Common myeloid progenitor, CD34-positive (primary cell): Measurements from ENCODE around the gene MYLK3.

ENCODE experiments used
- CTCF ChIA-PET: fragments of 350-600 bp; sonication (Branson Sonifier 250); formaldehyde crosslinking; loops from one replicate; lab custom pipeline; 2021; ENCODE audit warnings: antibody characterized with exemption; lab: Charles Lee
- POLR2A ChIA-PET: fragments of 350-600 bp; sonication (Branson Sonifier 250); formaldehyde crosslinking; loops from one replicate; lab custom pipeline; 2021; ENCODE audit warnings: antibody characterized with exemption; lab: Charles Lee
- DNase-seq, 3 donors: peaks; one replicate each; pipeline versions ENCODE4 v3.0.0 to v3.0.0-alpha.2; 2013
- H3K27ac ChIP-seq, 2 experiments: 1 replicate in 1 of 2; 2 replicates in 1 of 2; pipeline ENCODE4 v1.7.0; 2013; ENCODE audit warnings: inconsistent platforms in 2 of 2, low read length in 2 of 2, mild to moderate bottlenecking in 2 of 2, low read depth in 1 of 2, moderate library complexity in 1 of 2; ENCODE audit not compliant: severe bottlenecking in 2 of 2, insufficient read depth in 1 of 2, poor library complexity in 1 of 2
- H3K27me3 ChIP-seq, 5 experiments: replicated peaks in 2 of 5; 1 replicate in 3 of 5; 2 replicates in 2 of 5; pipeline versions ENCODE4 v1.6.1 to v1.7.0; 2013; ENCODE audit warnings: low read length in 4 of 5, mild to moderate bottlenecking in 2 of 5, moderate library complexity in 2 of 5, inconsistent platforms in 1 of 5; ENCODE audit not compliant: insufficient read depth in 5 of 5, control insufficient read depth in 4 of 5
- H3K36me3 ChIP-seq, 4 experiments: 1 replicate in 2 of 4; 2 replicates in 2 of 4; pipeline versions ENCODE4 v1.6.1 to v1.7.0; 2013; ENCODE audit warnings: low read length in 3 of 4, control low read depth in 1 of 4, mild to moderate bottlenecking in 1 of 4; ENCODE audit not compliant: control insufficient read depth in 4 of 4, insufficient read depth in 4 of 4
- H3K4me1 ChIP-seq, 4 experiments: 1 replicate in 3 of 4; 2 replicates in 1 of 4; pipeline versions ENCODE4 v1.6.1 to v1.7.1; 2013; ENCODE audit warnings: low read length in 3 of 4, mild to moderate bottlenecking in 3 of 4, control low read depth in 1 of 4, inconsistent platforms in 1 of 4, moderate library complexity in 1 of 4; ENCODE audit not compliant: control insufficient read depth in 4 of 4, insufficient read depth in 4 of 4; ENCODE audit errors: control extremely low read depth in 1 of 4
- H3K4me3 ChIP-seq, 7 experiments: 1 replicate in 4 of 7; 2 replicates in 3 of 7; pipeline versions ENCODE4 v1.5.1 to v1.7.0; 2013; ENCODE audit warnings: mild to moderate bottlenecking in 7 of 7, low read length in 6 of 7, moderate library complexity in 6 of 7, inconsistent platforms in 2 of 7, low read depth in 2 of 7, control low read depth in 1 of 7; ENCODE audit not compliant: insufficient read depth in 4 of 7, control insufficient read depth in 1 of 7; ENCODE audit errors: extremely low read depth in 1 of 7
- H3K9me3 ChIP-seq, 5 experiments: 1 replicate in 4 of 5; 2 replicates in 1 of 5; pipeline versions ENCODE4 v1.6.1 to v1.7.1; 2013; ENCODE audit warnings: low read length in 4 of 5, mild to moderate bottlenecking in 2 of 5, inconsistent platforms in 1 of 5, low read depth in 1 of 5, moderate library complexity in 1 of 5; ENCODE audit not compliant: control insufficient read depth in 4 of 5, insufficient read depth in 2 of 5; ENCODE audit errors: control extremely low read depth in 1 of 5
- WGBS: methylation state at CpG from one replicate; pipeline ENCODE4 v1.1.5; 2013; ENCODE audit not compliant: insufficient coverage; 5-methylcytosine and 5-hydroxymethylcytosine counted together

The MYLK3 gene

GRCh38 chr16:46748775-46749705 is 896 bp upstream of the MYLK3 start:
- H3K4me3 ChIP-seq = no peak overlapping the region
- no peak overlapping the region for H3K27ac ChIP-seq
- ChIA-PET POLR2A (interaction anchor here (0.6 kb wide), 1 partner anchor 43 kb away, joined by 3 read pairs; no protein-coding TSS in a partner anchor), CTCF (no interaction called here)
- no peaks in the 10 kb centered on the region for H3K36me3 ChIP-seq
- 62% methylated on average over 17 of the region's 20 CpGs for WGBS
- H3K4me1 ChIP-seq = peaks cover 4 to 20% (median 14%) of the 10 kb centered on the region in 4 experiments
- DNase-seq = peak in 2 of 3 donors; percentile 33 to 45
- no peaks in the 10 kb centered on the region for H3K9me3 ChIP-seq
- no peaks in the 10 kb centered on the region for H3K27me3 ChIP-seq

- peaks cover 4 to 30% (median 25%) of the 10 kb centered on the region in 4 experiments for H3K4me1 ChIP-seq
- no peak overlapping the region for H3K27ac ChIP-seq
- no peaks in the 10 kb centered on the region for H3K9me3 ChIP-seq
- CTCF ChIA-PET = interaction anchor here (1.3 to 1.5 kb wide), 3 partner anchors 8 to 42 kb away, joined by 3 to 4 read pairs (median 3); no protein-coding TSS in a partner anchor
- DNase-seq = no peak
- no peak overlapping the region for H3K4me3 ChIP-seq
- 100% methylated on average over 12 of the region's 15 CpGs for WGBS
- H3K36me3 ChIP-seq = no peaks in the 10 kb centered on the region
- POLR2A ChIA-PET = no interaction called here
- no peaks in the 10 kb centered on the region for H3K27me3 ChIP-seq
These were observed 1.0 kb downstream of the MYLK3 start for GRCh38 chr16:46746821-46747776.

- Histone ChIP-seq H3K4me3 (no peak overlapping the region), H3K36me3 (no peaks in the 10 kb centered on the region), H3K4me1 (peaks cover 4 to 30% (median 25%) of the 10 kb centered on the region in 4 experiments), H3K27me3 (no peaks in the 10 kb centered on the region), H3K27ac (no peak overlapping the region), H3K9me3 (no peaks in the 10 kb centered on the region)
- 100% methylated on average over 2 of the region's 7 CpGs for WGBS
- POLR2A ChIA-PET = no interaction called here
- DNase-seq = no peak
- CTCF ChIA-PET = interaction anchor here (1.5 kb wide), 1 partner anchor 10 kb away, joined by 3 read pairs; no protein-coding TSS in a partner anchor
These were observed 2.5 kb downstream of the MYLK3 start for GRCh38 chr16:46745617-46746016.

DNA sequence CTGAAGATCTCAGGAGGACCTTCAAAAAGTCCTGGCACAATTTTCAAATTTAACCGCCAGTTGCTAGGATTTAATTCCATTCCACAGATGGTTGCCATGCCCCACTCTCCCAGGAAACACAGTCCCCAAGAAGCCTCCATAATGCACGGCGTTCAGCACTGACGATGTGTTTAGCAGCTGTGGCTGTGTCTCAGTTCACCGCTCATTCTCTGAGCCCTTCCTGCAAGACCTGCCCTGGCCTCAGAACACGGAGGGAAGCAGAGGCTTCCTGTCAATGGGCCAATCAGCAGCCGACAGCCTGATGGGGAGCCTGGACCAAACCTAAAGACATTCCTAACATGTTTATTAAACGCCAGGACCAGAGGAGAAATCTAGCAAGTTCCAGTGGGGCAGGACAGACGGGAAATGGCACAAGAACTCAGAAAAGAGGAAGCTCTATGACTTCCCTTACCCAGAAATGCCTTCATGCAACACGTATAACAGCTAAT is 4.9 kb downstream of the MYLK3 start:
- Histone ChIP-seq H3K9me3 (no peaks in the 10 kb centered on the region), H3K4me1 (peaks cover 4 to 24% (median 15%) of the 10 kb centered on the region in 4 experiments), H3K27ac (no peak overlapping the region), H3K36me3 (no peaks in the 10 kb centered on the region), H3K4me3 (peak overlapping the region in 3 of 7 experiments; percentile 2 to 48 (median 6)), H3K27me3 (no peaks in the 10 kb centered on the region)
- CTCF ChIA-PET = interaction anchor here (1.2 to 1.3 kb wide), 3 partner anchors 8 to 42 kb away, joined by 3 read pairs; no protein-coding TSS in a partner anchor
- DNase-seq = peak; percentile 17 to 72 (median 59)
- POLR2A ChIA-PET = interaction anchor here (0.6 kb wide), 1 partner anchor 20 kb away, joined by 3 read pairs; no protein-coding TSS in a partner anchor
- WGBS = 31% methylated on average over 8 of the region's 10 CpGs

DNA sequence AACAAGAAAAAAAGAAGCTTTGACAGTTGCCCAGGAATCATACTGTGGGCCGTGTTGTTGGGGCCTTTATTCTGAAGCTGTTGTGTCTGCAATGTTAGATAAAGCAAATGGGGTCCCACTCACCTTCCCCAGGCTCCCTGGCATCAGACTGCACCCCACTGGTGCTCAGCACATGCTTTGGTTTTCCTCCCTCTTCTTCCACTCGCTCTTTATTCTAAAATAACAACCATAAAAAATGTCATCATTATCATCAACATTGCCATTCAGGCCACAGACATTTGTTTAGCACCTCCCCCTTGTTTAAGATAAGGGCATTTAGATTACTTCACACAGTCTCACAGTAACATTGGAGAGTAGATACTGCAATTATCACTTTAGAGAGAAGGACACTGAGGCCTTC is 8.2 kb downstream of the MYLK3 start:
- ChIA-PET POLR2A (no interaction called here), CTCF (no interaction called here)
- Histone ChIP-seq H3K27me3 (no peaks in the 10 kb centered on the region), H3K4me3 (no peak overlapping the region), H3K9me3 (no peaks in the 10 kb centered on the region), H3K4me1 (peaks cover 3 to 18% (median 9%) of the 10 kb centered on the region in 4 experiments), H3K27ac (no peak overlapping the region), H3K36me3 (no peaks in the 10 kb centered on the region)
- DNase-seq = peak in 1 of 3 donors; percentile 14
- WGBS = no CpG with 5 or more reads among the region's 2 CpGs

DNA sequence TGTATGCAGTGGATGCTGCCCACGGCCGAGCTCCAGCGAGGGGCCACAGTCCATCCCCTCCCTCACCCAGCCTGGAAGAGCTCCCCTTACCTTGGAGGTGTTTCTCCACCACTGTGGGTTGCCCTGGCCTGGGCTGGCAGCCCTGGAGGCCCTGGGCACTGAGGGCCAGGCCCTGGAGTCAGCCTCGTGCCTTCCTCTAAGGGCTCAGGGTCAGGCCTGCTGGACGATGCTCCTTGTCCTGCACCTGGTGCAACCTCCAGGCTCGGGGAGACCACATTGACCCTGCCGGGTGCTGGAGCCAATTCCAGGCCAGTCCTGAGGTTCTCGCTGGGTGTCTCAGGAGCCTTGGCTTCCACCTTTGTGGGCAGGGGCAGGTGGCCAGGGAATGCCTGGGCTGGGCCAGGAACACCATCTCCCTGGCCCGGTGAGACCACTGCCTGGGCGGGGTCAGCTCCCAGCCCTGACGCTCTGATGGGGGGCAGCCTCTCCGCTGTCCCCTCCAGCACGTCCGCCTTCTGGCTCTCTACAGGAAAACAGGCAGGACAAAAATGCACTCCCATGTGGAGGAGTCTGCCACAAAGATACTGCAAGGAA is 10.4 kb downstream of the MYLK3 start:
- Histone ChIP-seq H3K4me1 (peaks cover 0 to 8% (median under 1%) of the 10 kb centered on the region in 4 experiments), H3K27ac (no peak overlapping the region), H3K27me3 (no peaks in the 10 kb centered on the region), H3K36me3 (no peaks in the 10 kb centered on the region), H3K4me3 (no peak overlapping the region), H3K9me3 (no peaks in the 10 kb centered on the region)
- ChIA-PET POLR2A (no interaction called here), CTCF (no interaction called here)
- DNase-seq = no peak
- WGBS = 99% methylated on average over 13 of the region's 14 CpGs
